ENCODE measurements around the gene BRME1. TPM values are rescaled to one million over a fixed set of nuclear protein-coding genes. Genes with fewer than 3 reads are reported as not detected.

BRME1 gene
- total and polyA plus RNA-seq, 2 of the 13 experiments (the other 11 are each of a cell fraction or from before 2014, with no cell fraction given) = 0.74 to 1.5 TPM

GRCh38 chr19:13905634-13906520 is at the start of gene BRME1, which contains the start of gene CC2D1A (continued):
- TF ChIP-seq GRHL1 (CRISPR knock-in tag; conservative IDR thresholded peaks at IDR 0.05) (no peak), ZSCAN29 (CRISPR knock-in tag; conservative IDR thresholded peaks at IDR 0.05) (no peak; the same call in 1 of the 2 replicates), MLX (CRISPR knock-in tag; IDR thresholded peaks at IDR 0.05) (no peak), ONECUT2 (CRISPR knock-in tag; IDR thresholded peaks at IDR 0.05) (no peak), RFXANK (CRISPR knock-in tag; IDR thresholded peaks at IDR 0.05) (no peak), NBN (conservative IDR thresholded peaks at IDR 0.05) (no peak), ZNF749 (CRISPR knock-in tag; IDR thresholded peaks at IDR 0.05; ENCODE audit: borderline replicate concordance) (no peak), ZNF414 (CRISPR knock-in tag; IDR thresholded peaks at IDR 0.05) (no peak), ZSCAN25 (CRISPR knock-in tag; IDR thresholded peaks at IDR 0.05) (peak; percentile 67; the same call in 1 of the 2 replicates), ZFAT (CRISPR knock-in tag; conservative IDR thresholded peaks at IDR 0.05) (0 out of 2 replicates have a peak, but pooled peaks have one; percentile 32), ZNF777 (CRISPR knock-in tag; IDR thresholded peaks at IDR 0.05) (peak; percentile 96), ERF (CRISPR knock-in tag; IDR thresholded peaks at IDR 0.05) (peak; percentile 88), RBFOX2 (IDR thresholded peaks at IDR 0.05; ENCODE audit: low read depth, low read length) (peak; percentile 92), THAP7 (CRISPR knock-in tag; IDR thresholded peaks at IDR 0.05) (peak; percentile 81; the same call in 1 of the 2 replicates), TP53 (CRISPR knock-in tag; conservative IDR thresholded peaks at IDR 0.05) (no peak), IRF1 (CRISPR knock-in tag; IDR thresholded peaks at IDR 0.05; ENCODE audit: low read depth) (no peak), ZFP36L1 (CRISPR knock-in tag; IDR thresholded peaks at IDR 0.05) (no peak), NPAS2 (CRISPR knock-in tag; IDR thresholded peaks at IDR 0.05; ENCODE audit: borderline replicate concordance) (no peak), ZNF841 (CRISPR knock-in tag; IDR thresholded peaks at IDR 0.05; ENCODE audit: borderline replicate concordance) (no peak), HIVEP1 (CRISPR knock-in tag; IDR thresholded peaks at IDR 0.05) (no peak), CERS6 (CRISPR knock-in tag; IDR thresholded peaks at IDR 0.05) (peak; percentile 82; the same call in 1 of the 2 replicates), IRF9 (CRISPR knock-in tag; IDR thresholded peaks at IDR 0.05; ENCODE audit: borderline replicate concordance) (peak; percentile 94), ZNF451 (CRISPR knock-in tag; IDR thresholded peaks at IDR 0.05) (peak; percentile 93)
